Progenitor cell of endocrine pancreas (in vitro differentiated cells): Measurements from ENCODE around the gene KANSL1. TPM values are rescaled to one million over a fixed set of nuclear protein-coding genes. Genes with fewer than 3 reads are reported as not detected.
A peak's percentile ranks its signal among the peaks of the same experiment; 100 is the strongest.

Experiments
- DNase-seq: peaks from one replicate; pipeline ENCODE4 v3.0.0; 2021; ENCODE audit warnings: low spot score; ENCODE audit not compliant: unreplicated experiment
- H3K27ac Mint-ChIP-seq: 2 replicates; pipeline ENCODE4 v1.8.0; 2021; ENCODE audit warnings: mild to moderate bottlenecking, moderate library complexity, mixed read lengths
- H3K27me3 Mint-ChIP-seq: 2 replicates; pipeline ENCODE4 v1.8.0; 2021; ENCODE audit warnings: mixed read lengths
- H3K36me3 Mint-ChIP-seq: 2 replicates; pipeline ENCODE4 v1.8.0; 2022; ENCODE audit warnings: mixed read lengths; ENCODE audit not compliant: insufficient read depth
- H3K4me1 Mint-ChIP-seq: 2 replicates; pipeline ENCODE4 v1.8.0; 2021; ENCODE audit warnings: low read depth, mixed read lengths
- H3K4me3 Mint-ChIP-seq: 2 replicates; pipeline ENCODE4 v1.8.0; 2021; ENCODE audit warnings: low read depth, mild to moderate bottlenecking, moderate library complexity, mixed read lengths
- H3K9me3 Mint-ChIP-seq: 2 replicates; pipeline ENCODE4 v1.8.0; 2021; ENCODE audit warnings: low read depth, mixed read lengths
- total RNA-seq: library from RNA; stranded (reverse); gene quantifications from 2 replicates; pipeline ENCODE4 v1.2.1, GENCODE V29; 2021
- TF ChIP-seq, protein P1 (sequence below): fragments of 200-600 bp; sonication (generic); IDR thresholded peaks from one replicate; pipeline ENCODE4 v1.5.0; 2021; ENCODE audit warnings: antibody characterized with exemption, mild to moderate bottlenecking; ENCODE audit not compliant: unreplicated experiment

Gene KANSL1
- total RNA-seq, 1 donor from 2014 or later, result 173 TPM

DNA sequence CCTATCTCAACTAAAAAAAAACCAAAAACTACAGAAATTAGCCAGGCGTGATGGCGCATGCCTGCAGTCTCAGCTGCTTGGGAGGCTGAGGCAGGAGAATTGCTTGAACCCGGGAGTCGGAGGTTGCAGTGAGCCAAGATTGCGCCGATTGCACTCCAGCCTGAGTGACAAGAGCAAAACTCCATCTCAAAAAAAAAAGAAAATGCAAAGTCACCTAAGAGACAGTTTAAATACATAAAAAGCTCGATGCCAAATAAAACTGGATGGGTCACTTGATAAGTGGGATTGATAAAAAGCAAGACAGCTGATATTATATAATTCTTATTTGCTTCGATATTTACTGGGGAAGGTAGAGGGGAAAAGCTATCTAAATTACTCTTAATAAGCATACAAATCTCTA is 15.8 kb upstream of the KANSL1 start:
- Mint-ChIP-seq H3K36me3 (peaks cover 43% of the 10 kb centered on the region), H3K27me3 (no peaks in the 10 kb centered on the region), H3K9me3 (peaks cover 18% of the 10 kb centered on the region), H3K27ac (no peak overlapping the region), H3K4me1 (no peaks in the 10 kb centered on the region), H3K4me3 (no peak overlapping the region)
- no peak for DNase-seq
- TF ChIP-seq, protein P1, sequence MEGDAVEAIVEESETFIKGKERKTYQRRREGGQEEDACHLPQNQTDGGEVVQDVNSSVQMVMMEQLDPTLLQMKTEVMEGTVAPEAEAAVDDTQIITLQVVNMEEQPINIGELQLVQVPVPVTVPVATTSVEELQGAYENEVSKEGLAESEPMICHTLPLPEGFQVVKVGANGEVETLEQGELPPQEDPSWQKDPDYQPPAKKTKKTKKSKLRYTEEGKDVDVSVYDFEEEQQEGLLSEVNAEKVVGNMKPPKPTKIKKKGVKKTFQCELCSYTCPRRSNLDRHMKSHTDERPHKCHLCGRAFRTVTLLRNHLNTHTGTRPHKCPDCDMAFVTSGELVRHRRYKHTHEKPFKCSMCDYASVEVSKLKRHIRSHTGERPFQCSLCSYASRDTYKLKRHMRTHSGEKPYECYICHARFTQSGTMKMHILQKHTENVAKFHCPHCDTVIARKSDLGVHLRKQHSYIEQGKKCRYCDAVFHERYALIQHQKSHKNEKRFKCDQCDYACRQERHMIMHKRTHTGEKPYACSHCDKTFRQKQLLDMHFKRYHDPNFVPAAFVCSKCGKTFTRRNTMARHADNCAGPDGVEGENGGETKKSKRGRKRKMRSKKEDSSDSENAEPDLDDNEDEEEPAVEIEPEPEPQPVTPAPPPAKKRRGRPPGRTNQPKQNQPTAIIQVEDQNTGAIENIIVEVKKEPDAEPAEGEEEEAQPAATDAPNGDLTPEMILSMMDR, result no peak

DNA sequence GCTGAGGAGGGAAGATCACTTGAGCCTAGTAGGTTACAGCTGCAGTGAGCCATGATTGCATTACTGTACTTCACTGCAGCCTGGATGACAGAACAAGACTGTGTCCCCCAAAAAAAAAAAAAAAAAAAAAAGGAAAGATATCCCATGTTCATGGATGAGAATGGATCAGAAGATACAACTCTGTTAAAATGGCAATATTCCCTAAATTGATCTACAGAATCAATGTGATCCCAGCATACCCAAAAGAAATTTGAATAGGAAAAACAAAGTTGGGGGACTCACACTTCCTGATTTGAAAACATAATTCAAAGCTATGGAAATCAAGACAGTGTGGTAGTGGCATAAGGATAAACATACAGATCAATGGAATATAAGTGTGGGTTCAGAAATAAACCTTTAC is 12.7 kb upstream of the KANSL1 start:
- H3K27ac Mint-ChIP-seq, result no peak overlapping the region
- peaks cover 41% of the 10 kb centered on the region for H3K36me3 Mint-ChIP-seq
- no peaks in the 10 kb centered on the region for H3K27me3 Mint-ChIP-seq
- H3K4me1 Mint-ChIP-seq, result peaks cover 8% of the 10 kb centered on the region
- no peak for DNase-seq
- TF ChIP-seq, protein P1, result no peak
- peaks cover 18% of the 10 kb centered on the region for H3K9me3 Mint-ChIP-seq
- no peak overlapping the region for H3K4me3 Mint-ChIP-seq

DNA sequence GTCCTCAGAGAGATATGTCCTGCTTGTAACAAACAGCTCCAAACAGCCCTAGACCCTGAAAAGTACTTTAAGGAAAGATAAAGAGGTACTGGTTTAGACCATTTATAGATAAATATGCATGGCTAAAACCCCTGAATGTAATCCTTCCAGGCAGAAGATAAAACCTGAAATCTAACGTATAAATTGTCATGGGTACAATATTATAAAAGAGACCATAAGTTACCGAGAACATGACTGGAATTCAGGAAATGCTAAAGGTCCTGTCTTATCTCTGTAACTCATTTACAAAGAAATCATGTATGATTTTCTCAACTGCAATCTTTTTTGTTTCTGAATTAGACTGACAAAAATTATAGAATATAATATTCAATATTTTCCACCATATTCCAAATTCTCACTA is 9.2 kb upstream of the KANSL1 start:
- DNase-seq, result no peak
- TF ChIP-seq, protein P1, result no peak
- peaks cover 18% of the 10 kb centered on the region for H3K9me3 Mint-ChIP-seq
- H3K4me3 Mint-ChIP-seq, result no peak overlapping the region
- no peak overlapping the region for H3K27ac Mint-ChIP-seq
- peaks cover 32% of the 10 kb centered on the region for H3K36me3 Mint-ChIP-seq
- H3K27me3 Mint-ChIP-seq, result no peaks in the 10 kb centered on the region
- H3K4me1 Mint-ChIP-seq, result peaks cover 12% of the 10 kb centered on the region

DNA sequence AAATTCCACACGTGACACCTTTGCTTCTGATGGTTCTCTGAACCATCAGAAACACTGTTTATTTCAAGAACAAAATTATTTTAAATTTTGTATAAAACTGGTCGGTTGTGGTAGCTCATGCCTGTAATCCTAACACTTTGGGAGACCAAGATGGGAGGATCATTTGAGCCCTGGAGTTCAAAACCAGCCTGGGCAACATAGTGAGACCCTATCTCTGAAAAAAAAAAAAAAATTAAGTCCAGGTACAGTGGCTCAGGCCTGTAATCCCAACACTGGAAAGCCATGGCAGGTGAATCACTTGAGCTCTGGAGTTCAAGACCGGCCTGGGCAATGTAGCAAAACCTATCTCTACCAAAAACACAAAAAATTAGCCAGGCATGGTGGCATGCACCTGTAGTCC is 8.3 kb upstream of the KANSL1 start:
- TF ChIP-seq, protein P1, result no peak
- Mint-ChIP-seq H3K4me3 (no peak overlapping the region), H3K36me3 (peaks cover 28% of the 10 kb centered on the region), H3K9me3 (peaks cover 14% of the 10 kb centered on the region), H3K4me1 (peaks cover 12% of the 10 kb centered on the region), H3K27me3 (no peaks in the 10 kb centered on the region), H3K27ac (no peak overlapping the region)
- no peak for DNase-seq

DNA sequence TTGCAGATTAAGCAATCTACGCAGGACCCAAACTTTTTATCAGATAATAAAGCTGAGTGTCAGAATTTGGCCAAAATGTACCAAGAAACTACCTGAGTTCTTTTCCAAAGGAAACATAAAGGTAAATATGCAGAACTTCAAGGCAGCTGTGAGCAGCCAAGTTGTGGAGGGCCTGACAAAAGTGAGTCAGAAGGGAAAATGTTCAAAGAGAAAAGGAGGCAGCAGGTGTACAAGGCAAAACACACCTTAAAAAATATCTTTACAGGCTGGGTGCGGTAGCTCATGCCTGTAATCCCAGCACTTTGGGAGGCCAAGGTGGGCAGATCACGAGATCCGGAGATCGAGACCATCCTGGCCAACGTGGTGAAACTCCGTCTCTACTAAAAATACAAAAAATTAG is 7.0 kb upstream of the KANSL1 start:
- peak overlapping the region; percentile 65 for H3K27ac Mint-ChIP-seq
- no peak overlapping the region for H3K4me3 Mint-ChIP-seq
- DNase-seq, result no peak
- TF ChIP-seq, protein P1, result no peak
- H3K9me3 Mint-ChIP-seq, result peaks cover 5% of the 10 kb centered on the region
- no peaks in the 10 kb centered on the region for H3K27me3 Mint-ChIP-seq
- peaks cover 18% of the 10 kb centered on the region for H3K36me3 Mint-ChIP-seq
- peaks cover 12% of the 10 kb centered on the region for H3K4me1 Mint-ChIP-seq
